Mucosa of descending colon (tissue), 3 donors: ENCODE results near the gene ISYNA1. TPM values are rescaled to one million over a fixed set of nuclear protein-coding genes. Genes with fewer than 3 reads are reported as not detected.

Source experiments
- ATAC-seq: fragments of 200-7000 bp; cut with Tn5 transposase; one replicate; pipeline ENCODE4 v1.9.1; 2020; ENCODE audit warnings: mild to moderate bottlenecking, moderate library complexity
- DNase-seq, 3 donors: peaks; one replicate each; pipeline ENCODE4 v3.0.0-alpha.2; 2020
- H3K36me3 ChIP-seq: fragments of 200-600 bp; one replicate; pipeline ENCODE4 v1.8.0; 2021; ENCODE audit warnings: low read depth, mild to moderate bottlenecking
- H3K4me1 ChIP-seq: fragments of 200-600 bp; one replicate; pipeline ENCODE4 v1.8.0; 2021; ENCODE audit warnings: low read depth, mild to moderate bottlenecking
- H3K4me3 ChIP-seq: fragments of 200-600 bp; one replicate; pipeline ENCODE4 v1.8.0; 2021; ENCODE audit warnings: mild to moderate bottlenecking
- H3K9me3 ChIP-seq: fragments of 200-600 bp; one replicate; pipeline ENCODE4 v1.8.0; 2021; ENCODE audit warnings: mild to moderate bottlenecking
- CTCF ChIP-seq: fragments of 200-600 bp; IDR thresholded peaks from one replicate; pipeline ENCODE4 v1.8.0; 2022; ENCODE audit warnings: antibody characterized with exemption, mild to moderate bottlenecking
- intact Hi-C, 2 donors: fragments of 100-400 bp; cut with DNase I in 1 of 2; cut with micrococcal nuclease in 1 of 2; formaldehyde crosslinking; loops; one replicate each; pipeline versions ENCODE4 v1.11.0 to v1.11.1; 2022; cut with DNase I, micrococcal nuclease
- total RNA-seq, 3 donors: library from RNA; stranded (reverse); fragmentation: NEBNext Ultra II Directional in 2 of 3; extraction: Animal tissue kit (Norgen Biotek cat#: 25700) in 2 of 3; gene quantifications; one replicate each; pipeline versions ENCODE4 v1.2.1 to v1.2.4, GENCODE V29; 2021 to 2023
- donor health status: DM: no; HTN: no; CAD: no; lungs with moderate emphysema.
- donor health status: DM: no; HTN: no; CAD: no.
- donor health status: DM: no; HTN: yes; CAD: no.

The ISYNA1 gene
- total RNA-seq, 3 donors from 2014 or later, result 10.2 to 20.0 (median 13.2) TPM

DNA sequence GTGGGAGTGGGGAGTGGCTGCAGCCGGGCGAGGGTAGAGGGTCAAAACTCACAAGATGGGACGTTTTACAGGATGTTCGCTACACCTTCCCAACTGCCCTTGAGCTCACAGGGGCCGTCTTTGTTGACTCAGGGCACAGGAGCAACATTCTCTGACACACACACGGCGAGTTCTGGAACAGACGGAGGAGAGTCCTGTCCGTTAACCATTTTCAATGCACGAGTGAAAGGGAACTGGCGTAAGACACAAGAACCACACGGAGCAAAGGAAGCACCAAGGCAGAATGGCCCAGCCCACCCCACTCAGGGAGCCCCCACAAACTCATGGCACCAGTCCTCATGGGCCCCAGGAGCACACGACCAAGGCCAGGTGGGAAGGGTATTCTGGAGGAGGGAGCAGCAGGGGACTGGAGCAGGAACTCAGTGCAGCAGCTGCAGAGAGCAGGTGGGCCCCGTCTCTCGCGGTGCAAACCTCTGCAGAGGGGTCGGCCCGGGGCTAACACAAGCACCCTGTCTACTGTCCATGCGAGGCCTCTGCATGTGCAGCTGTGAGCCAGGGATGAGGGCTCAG, 37.9 kb upstream of the ISYNA1 start:
- intact Hi-C loops, result no loop called here
- ATAC-seq (no peak), DNase-seq (no peak)
- Histone ChIP-seq H3K9me3 (no peaks in the 10 kb centered on the region), H3K36me3 (no peaks in the 10 kb centered on the region), H3K4me3 (no peak overlapping the region), H3K4me1 (peaks cover 60% of the 10 kb centered on the region)
- no peak for TF ChIP-seq CTCF

GRCh38 chr19:18475004-18475453, 37.1 kb upstream of the ISYNA1 start:
- TF ChIP-seq CTCF, result no peak
- Histone ChIP-seq H3K4me3 (no peak overlapping the region), H3K4me1 (peaks cover 61% of the 10 kb centered on the region), H3K36me3 (no peaks in the 10 kb centered on the region), H3K9me3 (no peaks in the 10 kb centered on the region)
- DNase-seq (no peak), ATAC-seq (peak; percentile 36)
- intact Hi-C loops, result no loop called here

- H3K36me3 ChIP-seq, result no peaks in the 10 kb centered on the region
- TF ChIP-seq CTCF, result no peak
- no peak overlapping the region for H3K4me3 ChIP-seq
- H3K4me1 ChIP-seq, result peaks cover 61% of the 10 kb centered on the region
- intact Hi-C loops, result no loop called here
- no peak for ATAC-seq
- H3K9me3 ChIP-seq, result no peaks in the 10 kb centered on the region
- DNase-seq, result no peak
These were observed 36.5 kb upstream of the ISYNA1 start for GRCh38 chr19:18474366-18474887.

DNA sequence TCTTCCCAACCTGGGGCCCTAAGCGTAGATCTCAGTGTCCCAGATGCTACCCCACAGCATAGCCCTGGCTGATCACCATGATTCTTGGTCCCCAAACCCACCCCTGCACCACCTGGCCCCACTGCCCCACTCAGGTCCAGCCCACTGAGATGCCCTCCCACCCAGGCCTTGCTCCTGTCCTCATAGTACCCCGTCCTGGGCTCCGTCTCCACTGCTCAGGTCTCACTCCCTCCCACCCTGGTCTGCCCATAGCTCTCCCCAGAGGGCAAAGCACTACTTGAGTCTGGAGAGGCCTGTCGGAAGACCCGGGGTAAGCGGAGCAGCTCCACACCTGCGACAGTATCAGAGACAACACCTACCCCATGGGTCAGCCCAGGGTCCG, 35.8 kb upstream of the ISYNA1 start:
- no peak for TF ChIP-seq CTCF
- Histone ChIP-seq H3K4me1 (peaks cover 54% of the 10 kb centered on the region), H3K36me3 (no peaks in the 10 kb centered on the region), H3K4me3 (no peak overlapping the region), H3K9me3 (no peaks in the 10 kb centered on the region)
- no peak for ATAC-seq
- no peak for DNase-seq
- intact Hi-C loops, result no loop called here

DNA sequence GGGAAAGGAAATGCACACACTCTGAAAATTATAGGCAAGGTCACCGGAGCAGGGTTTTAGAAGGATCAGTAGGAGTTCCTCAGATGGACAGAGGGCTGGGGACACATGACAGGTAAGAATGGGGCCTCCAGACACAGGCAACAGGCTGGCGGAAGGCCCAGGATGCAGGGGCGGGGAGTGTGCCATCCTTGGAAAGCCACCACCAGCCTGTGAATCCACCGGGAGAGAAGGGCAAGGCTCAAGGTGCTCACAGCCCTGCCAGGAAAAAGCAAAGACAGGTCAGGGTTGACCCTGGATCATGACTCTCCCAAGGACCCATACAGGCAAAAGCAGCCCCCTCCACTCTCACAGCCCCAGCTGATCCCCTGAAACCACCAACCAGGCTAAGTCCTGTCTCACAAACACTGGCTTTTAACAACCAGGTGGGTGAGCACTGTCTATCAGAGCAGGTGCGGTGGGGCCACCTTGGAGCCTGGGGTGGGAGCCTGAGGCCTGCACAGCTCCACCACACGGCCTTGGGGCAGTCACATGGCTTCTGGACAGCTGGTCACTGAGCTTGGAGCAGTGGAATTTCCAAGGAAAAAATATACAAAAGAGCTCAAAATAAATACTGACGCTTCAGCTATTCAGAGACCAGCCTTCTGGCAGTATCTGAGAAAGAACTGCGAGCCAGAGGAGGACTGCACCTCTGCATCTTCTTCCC, 35.2 kb upstream of the ISYNA1 start:
- DNase-seq (no peak), ATAC-seq (no peak)
- intact Hi-C loops, result no loop called here
- no peaks in the 10 kb centered on the region for H3K9me3 ChIP-seq
- H3K36me3 ChIP-seq, result no peaks in the 10 kb centered on the region
- H3K4me3 ChIP-seq, result no peak overlapping the region
- H3K4me1 ChIP-seq, result peaks cover 49% of the 10 kb centered on the region
- no peak for TF ChIP-seq CTCF
